ENCODE data around the gene HMGN5. TPM values are rescaled to one million over a fixed set of nuclear protein-coding genes. Genes with fewer than 3 reads are reported as not detected.
A peak's percentile ranks its signal among the peaks of the same experiment; 100 is the strongest.

Gene HMGN5
- polyA plus RNA-seq (2013, experiment 1 of 4): 15.9 TPM
- polyA plus RNA-seq (2013, experiment 2 of 4): 12.5 TPM
- polyA plus RNA-seq (2013, experiment 3 of 4): 18.6 TPM
- 16.2 TPM for polyA plus RNA-seq (2013, experiment 4 of 4)

- Histone ChIP-seq H3K27me3 (ENCODE audit: control insufficient read depth, insufficient read depth, low read length, poor library complexity, severe bottlenecking) (no peaks in the 10 kb centered on the region), H3K4me1 (ENCODE audit: control insufficient read depth, insufficient read depth, low read length) (no peaks in the 10 kb centered on the region), H3K36me3 (ENCODE audit: control insufficient read depth, insufficient read depth, low read length) (no peaks in the 10 kb centered on the region), H3K9me3 (ENCODE audit: control insufficient read depth, low read length) (no peaks in the 10 kb centered on the region), H3K4me3 (ENCODE audit: insufficient read depth, low read depth, low read length) (peak within 1 kb of the TSS; percentile 65), H3K27ac (ENCODE audit: insufficient read depth, low read depth, low read length, poor library complexity, severe bottlenecking) (peak within 1 kb of the TSS; percentile 88)
- 0% methylated on average over 18 to 23 of the region's 23 CpGs for WGBS, 2 experiments
Observed at GRCh38 chrX:81201671-81202455, at the start of gene HMGN5, which contains the start of gene SH3BGRL. Gene HMGN5 (minus strand): TSS chrX:81201913. CDS start chrX:81121549, 80,364 bp downstream. Gene SH3BGRL (plus strand): TSS chrX:81202102. CDS start chrX:81202201, 99 bp downstream.

- Histone ChIP-seq H3K36me3 (ENCODE audit: control insufficient read depth, insufficient read depth, low read length) (no peaks in the 10 kb centered on the region), H3K27ac (ENCODE audit: insufficient read depth, low read depth, low read length, poor library complexity, severe bottlenecking) (no peak overlapping the region), H3K4me3 (ENCODE audit: insufficient read depth, low read depth, low read length) (no peak overlapping the region), H3K9me3 (ENCODE audit: control insufficient read depth, low read length) (no peaks in the 10 kb centered on the region), H3K27me3 (ENCODE audit: control insufficient read depth, insufficient read depth, low read length, poor library complexity, severe bottlenecking) (no peaks in the 10 kb centered on the region), H3K4me1 (ENCODE audit: control insufficient read depth, insufficient read depth, low read length) (no peaks in the 10 kb centered on the region)
- 93 to 98% methylated on average over 7 of the region's 7 CpGs for WGBS, 2 experiments
Observed at GRCh38 chrX:81241753-81242152, 40.0 kb upstream of the HMGN5 start.

GRCh38 chrX:81240701-81241331 is 39.1 kb upstream of the HMGN5 start:
- no peak overlapping the region for H3K4me3 ChIP-seq (ENCODE audit: insufficient read depth, low read depth, low read length)
- H3K4me1 ChIP-seq (ENCODE audit: control insufficient read depth, insufficient read depth, low read length): no peaks in the 10 kb centered on the region
- no peaks in the 10 kb centered on the region for H3K36me3 ChIP-seq (ENCODE audit: control insufficient read depth, insufficient read depth, low read length)
- H3K9me3 ChIP-seq (ENCODE audit: control insufficient read depth, low read length): no peaks in the 10 kb centered on the region
- H3K27ac ChIP-seq (ENCODE audit: insufficient read depth, low read depth, low read length, poor library complexity, severe bottlenecking): no peak overlapping the region
- no peaks in the 10 kb centered on the region for H3K27me3 ChIP-seq (ENCODE audit: control insufficient read depth, insufficient read depth, low read length, poor library complexity, severe bottlenecking)
- 80 to 90% methylated on average over 4 of the region's 4 CpGs for WGBS, 2 experiments

GRCh38 chrX:81238166-81238565 is 36.5 kb upstream of the HMGN5 start:
- no peak overlapping the region for H3K4me3 ChIP-seq (ENCODE audit: insufficient read depth, low read depth, low read length)
- WGBS, 2 experiments: 90 to 94% methylated on average over 4 of the region's 4 CpGs
- H3K9me3 ChIP-seq (ENCODE audit: control insufficient read depth, low read length): no peaks in the 10 kb centered on the region
- H3K27ac ChIP-seq (ENCODE audit: insufficient read depth, low read depth, low read length, poor library complexity, severe bottlenecking): no peak overlapping the region
- H3K4me1 ChIP-seq (ENCODE audit: control insufficient read depth, insufficient read depth, low read length): no peaks in the 10 kb centered on the region
- no peaks in the 10 kb centered on the region for H3K27me3 ChIP-seq (ENCODE audit: control insufficient read depth, insufficient read depth, low read length, poor library complexity, severe bottlenecking)
- H3K36me3 ChIP-seq (ENCODE audit: control insufficient read depth, insufficient read depth, low read length): no peaks in the 10 kb centered on the region

- H3K4me1 ChIP-seq (ENCODE audit: control insufficient read depth, insufficient read depth, low read length): no peaks in the 10 kb centered on the region
- no peaks in the 10 kb centered on the region for H3K36me3 ChIP-seq (ENCODE audit: control insufficient read depth, insufficient read depth, low read length)
- no peaks in the 10 kb centered on the region for H3K27me3 ChIP-seq (ENCODE audit: control insufficient read depth, insufficient read depth, low read length, poor library complexity, severe bottlenecking)
- H3K9me3 ChIP-seq (ENCODE audit: control insufficient read depth, low read length): no peaks in the 10 kb centered on the region
- H3K27ac ChIP-seq (ENCODE audit: insufficient read depth, low read depth, low read length, poor library complexity, severe bottlenecking): no peak overlapping the region
- WGBS, 2 experiments: 93 to 100% methylated on average over 1 of the region's 1 CpG
- H3K4me3 ChIP-seq (ENCODE audit: insufficient read depth, low read depth, low read length): no peak overlapping the region
Observed at GRCh38 chrX:81237516-81237915, 35.8 kb upstream of the HMGN5 start.

GRCh38 chrX:81232218-81232617 is 30.5 kb upstream of the HMGN5 start:
- no peaks in the 10 kb centered on the region for H3K9me3 ChIP-seq (ENCODE audit: control insufficient read depth, low read length)
- no peak overlapping the region for H3K4me3 ChIP-seq (ENCODE audit: insufficient read depth, low read depth, low read length)
- no peaks in the 10 kb centered on the region for H3K36me3 ChIP-seq (ENCODE audit: control insufficient read depth, insufficient read depth, low read length)
- no peak overlapping the region for H3K27ac ChIP-seq (ENCODE audit: insufficient read depth, low read depth, low read length, poor library complexity, severe bottlenecking)
- no peaks in the 10 kb centered on the region for H3K4me1 ChIP-seq (ENCODE audit: control insufficient read depth, insufficient read depth, low read length)
- no peaks in the 10 kb centered on the region for H3K27me3 ChIP-seq (ENCODE audit: control insufficient read depth, insufficient read depth, low read length, poor library complexity, severe bottlenecking)
- 93 to 100% methylated on average over 1 of the region's 1 CpG for WGBS, 2 experiments

- no peaks in the 10 kb centered on the region for H3K27me3 ChIP-seq (ENCODE audit: control insufficient read depth, insufficient read depth, low read length, poor library complexity, severe bottlenecking)
- H3K9me3 ChIP-seq (ENCODE audit: control insufficient read depth, low read length): no peaks in the 10 kb centered on the region
- H3K4me3 ChIP-seq (ENCODE audit: insufficient read depth, low read depth, low read length): no peak overlapping the region
- no peak overlapping the region for H3K27ac ChIP-seq (ENCODE audit: insufficient read depth, low read depth, low read length, poor library complexity, severe bottlenecking)
- WGBS, 2 experiments: no CpG with 5 or more reads among the region's 1 CpG
- no peaks in the 10 kb centered on the region for H3K4me1 ChIP-seq (ENCODE audit: control insufficient read depth, insufficient read depth, low read length)
- H3K36me3 ChIP-seq (ENCODE audit: control insufficient read depth, insufficient read depth, low read length): no peaks in the 10 kb centered on the region
Observed at GRCh38 chrX:81231476-81231875, 29.8 kb upstream of the HMGN5 start.

GRCh38 chrX:81229901-81230300 is 28.2 kb upstream of the HMGN5 start:
- Histone ChIP-seq H3K4me3 (ENCODE audit: insufficient read depth, low read depth, low read length) (no peak overlapping the region), H3K27ac (ENCODE audit: insufficient read depth, low read depth, low read length, poor library complexity, severe bottlenecking) (no peak overlapping the region), H3K9me3 (ENCODE audit: control insufficient read depth, low read length) (no peaks in the 10 kb centered on the region), H3K4me1 (ENCODE audit: control insufficient read depth, insufficient read depth, low read length) (no peaks in the 10 kb centered on the region), H3K36me3 (ENCODE audit: control insufficient read depth, insufficient read depth, low read length) (no peaks in the 10 kb centered on the region), H3K27me3 (ENCODE audit: control insufficient read depth, insufficient read depth, low read length, poor library complexity, severe bottlenecking) (no peaks in the 10 kb centered on the region)
- WGBS, 2 experiments: 83 to 100% methylated on average over 1 of the region's 2 CpGs

GRCh38 chrX:81229229-81229628 is 27.5 kb upstream of the HMGN5 start:
- Histone ChIP-seq H3K9me3 (ENCODE audit: control insufficient read depth, low read length) (no peaks in the 10 kb centered on the region), H3K4me3 (ENCODE audit: insufficient read depth, low read depth, low read length) (no peak overlapping the region), H3K27ac (ENCODE audit: insufficient read depth, low read depth, low read length, poor library complexity, severe bottlenecking) (no peak overlapping the region), H3K4me1 (ENCODE audit: control insufficient read depth, insufficient read depth, low read length) (no peaks in the 10 kb centered on the region), H3K36me3 (ENCODE audit: control insufficient read depth, insufficient read depth, low read length) (no peaks in the 10 kb centered on the region), H3K27me3 (ENCODE audit: control insufficient read depth, insufficient read depth, low read length, poor library complexity, severe bottlenecking) (no peaks in the 10 kb centered on the region)
- 88 to 100% methylated on average over 3 of the region's 3 CpGs for WGBS, 2 experiments

- Histone ChIP-seq H3K27me3 (ENCODE audit: control insufficient read depth, insufficient read depth, low read length, poor library complexity, severe bottlenecking) (no peaks in the 10 kb centered on the region), H3K27ac (ENCODE audit: insufficient read depth, low read depth, low read length, poor library complexity, severe bottlenecking) (no peak overlapping the region), H3K36me3 (ENCODE audit: control insufficient read depth, insufficient read depth, low read length) (no peaks in the 10 kb centered on the region), H3K4me1 (ENCODE audit: control insufficient read depth, insufficient read depth, low read length) (no peaks in the 10 kb centered on the region), H3K9me3 (ENCODE audit: control insufficient read depth, low read length) (no peaks in the 10 kb centered on the region), H3K4me3 (ENCODE audit: insufficient read depth, low read depth, low read length) (no peak overlapping the region)
- no CpG with 5 or more reads among the region's 1 CpG for WGBS, 2 experiments
Observed at GRCh38 chrX:81215685-81216084, 14.0 kb upstream of the HMGN5 start.
